Activated CD4-positive, alpha-beta memory T cell treated with anti-CD3 and anti-CD28 coated beads, Interleukin-2, amount 10 ng/mL, durations not matched to agents 7 days and 5 days (primary cell): Measurements from ENCODE around the gene DNAJA2. TPM values are rescaled to one million over a fixed set of nuclear protein-coding genes. Genes with fewer than 3 reads are reported as not detected.

Experiments
- CTCF ChIA-PET: fragments of 350-600 bp; sonication (Branson Sonifier 250); formaldehyde crosslinking; loops from one replicate; lab custom pipeline; 2021; ENCODE audit warnings: antibody characterized with exemption, inconsistent platforms; lab: Charles Lee
- POLR2A ChIA-PET: fragments of 350-600 bp; sonication (Branson Sonifier 250); formaldehyde crosslinking; loops from one replicate; lab custom pipeline; 2021; ENCODE audit warnings: antibody characterized with exemption; lab: Charles Lee
- DNase-seq: peaks from one replicate; pipeline ENCODE4 v3.0.0-alpha.2; 2020
- H3K27ac Mint-ChIP-seq: one replicate; pipeline ENCODE4 v1.8.0; 2021; ENCODE audit warnings: mild to moderate bottlenecking, mixed read lengths
- H3K27me3 Mint-ChIP-seq: one replicate; pipeline ENCODE4 v1.8.0; 2021; ENCODE audit warnings: mixed read lengths
- H3K36me3 Mint-ChIP-seq: one replicate; pipeline ENCODE4 v1.8.0; 2021; ENCODE audit warnings: low read depth, mixed read lengths
- H3K4me1 Mint-ChIP-seq: one replicate; pipeline ENCODE4 v1.8.0; 2021; ENCODE audit warnings: mixed read lengths
- H3K4me3 Mint-ChIP-seq: one replicate; pipeline ENCODE4 v1.8.0; 2021; ENCODE audit warnings: mild to moderate bottlenecking, mixed read lengths
- H3K9me3 Mint-ChIP-seq: one replicate; pipeline ENCODE4 v1.8.0; 2021; ENCODE audit warnings: mixed read lengths
- total RNA-seq, 2 experiments: library from RNA; stranded (reverse); gene quantifications; one replicate each; pipeline ENCODE4 v1.2.3, GENCODE V29; 2021

Gene DNAJA2
- total RNA-seq, 2 experiments from 2014 or later: 61.2 to 64.3 TPM

GRCh38 chr16:46972429-46973206 lies 856 bp downstream of the DNAJA2 start:
- Mint-ChIP-seq H3K36me3 (peaks cover 41% of the 10 kb centered on the region), H3K4me3 (peak overlapping the region; percentile 91), H3K9me3 (no peaks in the 10 kb centered on the region), H3K4me1 (peaks cover 55% of the 10 kb centered on the region), H3K27ac (peak overlapping the region; percentile 93), H3K27me3 (no peaks in the 10 kb centered on the region)
- POLR2A ChIA-PET: interaction anchor here (0.7 to 3.7 kb wide), 19 partner anchors 8 to 488 kb away, joined by 3 to 45 read pairs (median 4); partner anchors contain the start of genes C16orf87, GPT2, ITFG1 and NETO2
- DNase-seq: peak; percentile 59
- CTCF ChIA-PET: interaction anchor here (1.1 to 5.9 kb wide), 3 partner anchors 19 to 1189 kb away, joined by 3 to 45 read pairs (median 3); partner anchors contain the start of gene NETO2

- ChIA-PET CTCF (interaction anchor here (0.6 to 5.9 kb wide), 2 partner anchors 15 to 171 kb away, joined by 3 to 45 read pairs; partner anchors contain the start of gene NETO2), POLR2A (interaction anchor here (1.2 to 3.5 kb wide), 3 partner anchors 21 to 172 kb away, joined by 3 to 30 read pairs (median 4); partner anchors contain the start of gene NETO2)
Measured at GRCh38 chr16:46971271-46971670, 2.2 kb downstream of the DNAJA2 start.

GRCh38 chr16:46970089-46970488 lies 3.4 kb downstream of the DNAJA2 start:
- Mint-ChIP-seq H3K27me3 (no peaks in the 10 kb centered on the region), H3K4me1 (peaks cover 42% of the 10 kb centered on the region), H3K27ac (no peak overlapping the region), H3K36me3 (peaks cover 66% of the 10 kb centered on the region), H3K4me3 (no peak overlapping the region), H3K9me3 (no peaks in the 10 kb centered on the region)
- DNase-seq: no peak
- ChIA-PET CTCF (interaction anchor here (0.8 to 1.1 kb wide), 3 partner anchors 64 to 171 kb away, joined by 3 read pairs; no protein-coding TSS in a partner anchor), POLR2A (interaction anchor here (1.2 kb wide), 1 partner anchor 173 kb away, joined by 3 read pairs; the partner anchor contains the start of gene NETO2)

More at GRCh38 chr16:46971271-46971670, 2.2 kb downstream of the DNAJA2 start:
- no peaks in the 10 kb centered on the region for H3K27me3 Mint-ChIP-seq
- peak overlapping the region; percentile 44 for H3K4me3 Mint-ChIP-seq
- no peak overlapping the region for H3K27ac Mint-ChIP-seq
- DNase-seq: no peak
- H3K9me3 Mint-ChIP-seq: no peaks in the 10 kb centered on the region
- H3K4me1 Mint-ChIP-seq: peaks cover 51% of the 10 kb centered on the region
- peaks cover 55% of the 10 kb centered on the region for H3K36me3 Mint-ChIP-seq

- Mint-ChIP-seq H3K4me1 (peaks cover 35% of the 10 kb centered on the region), H3K27ac (no peak overlapping the region), H3K27me3 (no peaks in the 10 kb centered on the region), H3K9me3 (no peaks in the 10 kb centered on the region), H3K36me3 (peaks cover 77% of the 10 kb centered on the region), H3K4me3 (no peak overlapping the region)
- no peak for DNase-seq
- POLR2A ChIA-PET: interaction anchor here (1.1 kb wide), 1 partner anchor 15 kb away, joined by 3 read pairs; no protein-coding TSS in a partner anchor
- CTCF ChIA-PET: no interaction called here
Measured at GRCh38 chr16:46968063-46968435, 5.4 kb downstream of the DNAJA2 start.

- no peak overlapping the region for H3K4me3 Mint-ChIP-seq
- DNase-seq: no peak
- POLR2A ChIA-PET: interaction anchor here (3.2 kb wide), 1 partner anchor 11 kb away, joined by 45 read pairs; the partner anchor contains the start of gene DNAJA2
- CTCF ChIA-PET: interaction anchor here (0.7 to 2.6 kb wide), 5 partner anchors 10 to 181 kb away, joined by 3 to 10 read pairs (median 4); partner anchors contain the start of gene NETO2
- H3K4me1 Mint-ChIP-seq: peaks cover 25% of the 10 kb centered on the region
- peak overlapping the region; percentile 58 for H3K27ac Mint-ChIP-seq
- H3K36me3 Mint-ChIP-seq: peaks cover 75% of the 10 kb centered on the region
- no peaks in the 10 kb centered on the region for H3K27me3 Mint-ChIP-seq
- no peaks in the 10 kb centered on the region for H3K9me3 Mint-ChIP-seq
Measured at GRCh38 chr16:46962629-46963028, 10.8 kb downstream of the DNAJA2 start.

GRCh38 chr16:46961373-46962353 lies 11.8 kb downstream of the DNAJA2 start:
- ChIA-PET CTCF (interaction anchor here (1.1 to 2.6 kb wide), 5 partner anchors 9 to 182 kb away, joined by 3 to 10 read pairs (median 3); partner anchors contain the start of gene NETO2), POLR2A (interaction anchor here (1.0 to 3.2 kb wide), 2 partner anchors 12 to 14 kb away, joined by 3 to 45 read pairs; partner anchors contain the start of gene DNAJA2)
- Mint-ChIP-seq H3K27me3 (no peaks in the 10 kb centered on the region), H3K4me1 (peaks cover 24% of the 10 kb centered on the region), H3K4me3 (no peak overlapping the region), H3K9me3 (no peaks in the 10 kb centered on the region), H3K27ac (peak overlapping the region; percentile 58), H3K36me3 (peaks cover 73% of the 10 kb centered on the region)
- DNase-seq: peak; percentile 37

GRCh38 chr16:46954562-46954961 lies 18.9 kb downstream of the DNAJA2 start:
- DNase-seq: no peak
- peaks cover 40% of the 10 kb centered on the region for H3K36me3 Mint-ChIP-seq
- no peaks in the 10 kb centered on the region for H3K9me3 Mint-ChIP-seq
- POLR2A ChIA-PET: interaction anchor here (1.0 kb wide), 1 partner anchor 18 kb away, joined by 3 read pairs; no protein-coding TSS in a partner anchor
- no peaks in the 10 kb centered on the region for H3K27me3 Mint-ChIP-seq
- CTCF ChIA-PET: interaction anchor here (0.5 kb wide), 1 partner anchor 156 kb away, joined by 4 read pairs; no protein-coding TSS in a partner anchor
- H3K4me3 Mint-ChIP-seq: no peak overlapping the region
- H3K27ac Mint-ChIP-seq: peak overlapping the region; percentile 15
- H3K4me1 Mint-ChIP-seq: peaks cover 7% of the 10 kb centered on the region

GRCh38 chr16:46950009-46950408 lies 23.5 kb downstream of the DNAJA2 start:
- ChIA-PET POLR2A (interaction anchor here (4.4 kb wide), 1 partner anchor 23 kb away, joined by 30 read pairs; the partner anchor contains the start of gene DNAJA2), CTCF (interaction anchor here (0.7 to 1.6 kb wide), 5 partner anchors 12 to 1367 kb away, joined by 3 to 4 read pairs (median 3); no protein-coding TSS in a partner anchor)
- Mint-ChIP-seq H3K36me3 (peaks cover 7% of the 10 kb centered on the region), H3K27ac (no peak overlapping the region), H3K4me3 (no peak overlapping the region), H3K4me1 (peaks cover 24% of the 10 kb centered on the region), H3K9me3 (no peaks in the 10 kb centered on the region), H3K27me3 (no peaks in the 10 kb centered on the region)
- DNase-seq: no peak

GRCh38 chr16:46949241-46949892 lies 24.1 kb downstream of the DNAJA2 start:
- H3K27ac Mint-ChIP-seq: peak overlapping the region; percentile 42
- CTCF ChIA-PET: interaction anchor here (0.7 to 4.0 kb wide), 11 partner anchors 12 to 1368 kb away, joined by 3 to 14 read pairs (median 4); partner anchors contain the start of gene DNAJA2

GRCh38 chr16:46948548-46949166 lies 24.8 kb downstream of the DNAJA2 start:
- POLR2A ChIA-PET: interaction anchor here (1.1 to 4.4 kb wide), 4 partner anchors 13 to 195 kb away, joined by 3 to 30 read pairs (median 5); partner anchors contain the start of genes DNAJA2 and NETO2
- Mint-ChIP-seq H3K4me1 (peaks cover 26% of the 10 kb centered on the region), H3K27ac (peak overlapping the region; percentile 59), H3K4me3 (no peak overlapping the region), H3K9me3 (no peaks in the 10 kb centered on the region), H3K27me3 (no peaks in the 10 kb centered on the region), H3K36me3 (no peaks in the 10 kb centered on the region)
- CTCF ChIA-PET: interaction anchor here (1.0 to 4.0 kb wide), 12 partner anchors 8 to 1216 kb away, joined by 3 to 14 read pairs (median 8); partner anchors contain the start of genes DNAJA2 and NETO2
- DNase-seq: no peak

More at GRCh38 chr16:46949241-46949892, 24.1 kb downstream of the DNAJA2 start:
- Mint-ChIP-seq H3K27me3 (no peaks in the 10 kb centered on the region), H3K4me3 (no peak overlapping the region), H3K36me3 (peaks cover 3% of the 10 kb centered on the region), H3K9me3 (no peaks in the 10 kb centered on the region), H3K4me1 (peaks cover 24% of the 10 kb centered on the region)
- POLR2A ChIA-PET: interaction anchor here (1.6 to 4.4 kb wide), 3 partner anchors 24 to 194 kb away, joined by 3 to 30 read pairs (median 7); partner anchors contain the start of genes DNAJA2 and NETO2
- peak; percentile 52 for DNase-seq
